LoVo (cell line): Measurements from ENCODE around the gene ZMYND8.
"Not testable (repeated sequence)": the region's sequence is repeated elsewhere in the genome, so short reads cannot be mapped to it uniquely, and the experiment has no call there.

Experiments used
- DNase-seq: peaks from one replicate; pipeline ENCODE4 v3.0.0-alpha.2; 2016; ENCODE audit warnings: low spot score

Gene ZMYND8

GRCh38 chr20:47310729-47311128 is 45.8 kb downstream of the ZMYND8 start:
- no peak for DNase-seq

DNA sequence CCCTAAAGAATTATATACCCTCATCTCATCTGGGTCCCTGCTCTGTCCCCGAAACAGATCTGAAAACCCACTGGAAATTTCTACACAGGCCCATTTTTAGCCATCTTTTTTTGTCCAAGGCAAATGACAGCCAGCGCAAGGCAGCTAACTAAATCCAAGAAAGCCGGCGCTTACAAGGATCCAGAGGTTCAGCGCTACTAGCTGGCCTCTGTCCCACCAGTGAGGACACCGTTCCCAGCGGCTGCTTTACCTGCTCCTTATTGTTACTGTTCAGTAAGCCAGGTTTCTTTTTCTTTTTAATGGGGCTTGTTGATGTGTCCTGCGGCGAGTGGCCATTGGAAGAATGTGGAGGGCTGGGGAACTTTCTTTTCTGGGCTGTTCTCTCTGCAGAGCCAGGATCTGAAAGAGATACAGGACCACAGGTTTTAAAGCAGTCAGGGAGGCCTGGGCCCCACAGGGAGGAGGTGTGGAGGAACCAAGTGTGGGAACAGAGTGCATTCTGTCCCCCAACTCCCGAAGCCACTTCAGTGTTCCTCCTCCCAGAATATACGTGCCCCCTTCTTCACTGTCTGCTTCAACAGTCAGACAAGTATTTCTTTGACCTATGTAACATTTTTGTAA is 46.6 kb downstream of the ZMYND8 start:
- DNase-seq: no peak

GRCh38 chr20:47309394-47309793 is 47.1 kb downstream of the ZMYND8 start:
- no peak for DNase-seq

DNA sequence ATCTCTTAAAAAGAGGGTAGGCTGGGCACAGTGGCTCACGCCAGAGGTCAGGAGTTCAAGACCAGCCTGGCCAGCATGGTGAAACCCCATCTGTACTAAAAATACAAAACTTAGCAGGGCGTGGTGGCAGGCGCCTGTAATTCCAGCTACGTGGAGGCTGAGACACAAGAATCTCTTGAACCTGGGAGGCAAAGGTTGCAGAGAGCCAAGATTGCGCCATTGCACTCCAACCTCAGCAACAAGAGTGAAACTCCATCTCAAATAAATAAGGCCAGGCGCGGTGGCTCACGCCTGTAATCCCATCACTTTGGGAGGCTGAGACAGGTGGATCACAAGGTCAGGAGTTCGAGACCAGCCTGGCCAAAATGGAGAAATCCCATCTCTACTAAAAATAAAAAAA is 48.9 kb downstream of the ZMYND8 start:
- DNase-seq: not testable (repeated sequence)

GRCh38 chr20:47306755-47307370 is 49.6 kb downstream of the ZMYND8 start:
- no peak for DNase-seq

DNA sequence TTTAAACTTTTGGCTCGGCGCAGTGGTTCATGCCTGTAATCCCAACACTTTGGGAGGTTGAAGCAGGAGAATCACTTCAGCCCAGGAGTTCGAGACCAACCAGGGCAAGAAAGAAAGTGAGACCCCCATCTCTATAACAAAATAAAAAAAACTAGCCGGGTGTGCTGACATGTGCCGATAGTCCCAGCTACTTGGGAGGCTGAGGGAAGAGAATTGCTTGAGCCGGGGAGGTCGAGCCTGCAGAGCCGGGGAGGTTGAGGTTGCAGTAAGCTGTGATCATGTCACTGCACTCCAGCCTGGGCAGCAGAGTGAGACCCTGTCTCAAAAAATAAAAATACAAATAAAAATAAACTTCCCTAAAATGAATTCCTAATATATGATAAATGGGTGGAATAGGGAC is 50.4 kb downstream of the ZMYND8 start:
- no peak for DNase-seq

GRCh38 chr20:47305667-47306066 is 50.8 kb downstream of the ZMYND8 start:
- no peak for DNase-seq

DNA sequence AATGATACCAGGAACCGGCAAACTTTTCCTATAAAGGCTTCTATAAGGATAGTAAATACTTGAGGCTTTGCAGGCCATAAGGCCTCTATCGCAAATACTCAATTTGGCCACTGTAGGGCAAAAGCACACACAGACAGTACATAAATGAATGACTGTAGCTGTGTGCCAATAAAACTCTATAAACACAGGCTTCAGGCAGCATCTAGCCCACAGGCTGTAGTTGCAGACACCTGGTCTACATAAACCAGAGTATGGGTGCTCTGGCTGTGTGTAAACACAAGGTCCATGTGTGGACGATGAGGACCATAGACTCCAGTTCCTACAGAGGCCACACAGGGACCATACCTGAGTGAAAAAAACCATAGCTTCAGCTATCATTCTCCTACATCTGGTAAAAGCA is 52.2 kb downstream of the ZMYND8 start:
- no peak for DNase-seq

DNA sequence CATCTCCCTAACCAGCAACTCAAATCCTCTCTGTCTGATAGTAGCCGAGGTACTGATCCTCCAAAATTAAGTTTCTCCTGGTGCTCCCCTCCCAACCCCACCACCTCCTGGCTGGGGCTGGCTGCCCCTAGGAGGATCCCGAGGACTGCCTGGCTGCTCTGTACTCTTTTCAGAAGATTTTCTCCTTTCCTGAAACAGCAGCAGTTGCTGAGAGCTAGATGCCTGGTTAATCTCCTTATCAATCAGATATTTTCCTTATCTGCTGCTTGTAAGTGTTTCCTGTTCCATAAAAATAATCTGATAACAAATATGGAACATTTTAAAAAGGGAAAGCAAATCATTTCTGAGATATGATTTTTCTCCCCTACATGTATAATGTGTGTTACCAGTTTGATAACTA is 52.8 kb downstream of the ZMYND8 start:
- DNase-seq: no peak

GRCh38 chr20:47300071-47300470 is 56.4 kb downstream of the ZMYND8 start:
- DNase-seq: no peak

DNA sequence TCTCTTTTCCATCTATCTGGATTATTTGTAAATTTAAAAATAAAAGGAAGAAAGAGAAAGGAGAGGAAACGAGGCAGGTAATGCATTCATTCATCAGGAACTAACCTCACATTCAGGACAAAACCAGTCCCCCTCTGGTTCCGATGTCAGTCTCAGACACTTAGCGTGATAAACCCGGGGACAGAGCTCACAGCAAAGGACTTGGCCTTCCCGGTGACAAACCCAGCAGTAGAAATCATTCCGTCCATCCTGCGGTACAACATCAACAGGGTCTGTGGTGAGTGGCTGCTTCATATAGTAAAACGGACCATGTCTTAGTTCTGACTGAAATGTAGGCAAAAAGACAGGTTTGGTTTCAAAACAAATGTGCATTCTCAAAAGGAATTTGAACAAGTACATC is 57.9 kb downstream of the ZMYND8 start:
- DNase-seq: no peak

GRCh38 chr20:47297746-47298145 is 58.8 kb downstream of the ZMYND8 start:
- no peak for DNase-seq

- no peak for DNase-seq
Observed at GRCh38 chr20:47296950-47297349, 59.5 kb downstream of the ZMYND8 start.

GRCh38 chr20:47295921-47296426 is 60.5 kb downstream of the ZMYND8 start:
- DNase-seq: no peak

DNA sequence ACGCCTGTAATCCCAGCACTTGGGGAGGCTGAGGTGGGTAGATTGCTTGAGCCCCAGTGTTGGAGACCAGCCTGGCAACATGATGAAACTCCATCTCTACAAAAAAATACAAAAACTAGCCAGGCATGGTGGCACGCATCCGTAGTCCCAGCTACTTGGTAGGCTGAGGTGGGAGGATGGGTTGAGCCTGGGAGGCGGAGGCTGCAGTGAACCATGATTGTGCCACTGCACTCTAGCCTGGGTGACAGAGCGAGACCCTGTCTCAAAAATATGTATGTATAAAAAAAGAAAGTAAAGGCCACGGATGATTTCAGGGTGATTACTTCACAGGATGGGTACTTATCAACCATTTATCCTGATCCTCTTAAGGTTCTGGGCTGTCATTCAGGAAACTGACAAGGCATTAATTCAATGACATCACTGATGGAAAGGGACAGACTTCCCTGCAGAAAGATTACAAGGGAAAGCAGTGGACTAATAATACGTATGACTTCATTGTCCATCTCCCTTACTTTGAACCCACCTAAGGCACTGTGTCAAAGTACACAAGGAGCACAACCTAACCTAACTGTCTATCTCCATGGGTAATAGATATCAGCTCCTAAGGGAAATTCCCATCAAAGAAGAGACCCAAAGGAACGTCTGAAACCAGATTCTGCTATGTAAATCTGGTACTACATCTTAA is 61.2 kb downstream of the ZMYND8 start:
- no peak for DNase-seq

- DNase-seq: no peak
Observed at GRCh38 chr20:47293631-47294030, 62.9 kb downstream of the ZMYND8 start.

GRCh38 chr20:47292581-47292980 is 63.9 kb downstream of the ZMYND8 start:
- no peak for DNase-seq

GRCh38 chr20:47290666-47291430 is 65.7 kb downstream of the ZMYND8 start:
- DNase-seq: no peak

GRCh38 chr20:47290008-47290407 is 66.5 kb downstream of the ZMYND8 start:
- DNase-seq: no peak

GRCh38 chr20:47289096-47289495 is 67.4 kb downstream of the ZMYND8 start:
- no peak for DNase-seq

DNA sequence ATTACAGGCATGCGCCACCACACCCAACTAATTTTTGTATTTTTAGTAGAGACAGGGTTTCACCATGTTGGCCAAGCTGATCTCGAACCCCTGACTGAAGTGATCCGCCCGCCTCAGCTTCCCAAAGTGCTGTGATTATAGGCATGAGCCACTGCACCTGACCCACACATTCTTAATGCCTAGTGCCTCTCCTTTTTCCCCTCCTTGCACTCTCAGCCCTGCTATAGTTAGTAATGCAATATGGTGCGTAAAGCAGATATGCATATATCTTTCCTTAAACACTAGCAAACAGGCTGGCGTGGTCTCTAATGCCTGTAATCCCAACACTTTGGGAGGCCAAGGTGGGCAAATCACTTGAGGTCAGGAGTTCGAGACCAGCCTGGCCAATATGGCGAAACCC is 68.0 kb downstream of the ZMYND8 start:
- not testable (repeated sequence) for DNase-seq

- no peak for DNase-seq
Observed at GRCh38 chr20:47287609-47288144, 68.8 kb downstream of the ZMYND8 start.
